Left ventricle myocardium inferior (tissue), 1 donor: Measurements from ENCODE around the gene FARS2. TPM values are rescaled to one million over a fixed set of nuclear protein-coding genes. Genes with fewer than 3 reads are reported as not detected.

Source experiments
- DNase-seq: peaks from one replicate; pipeline ENCODE4 v3.0.0-alpha.2; 2020
- H3K27ac ChIP-seq: fragments of 200-600 bp; replicated peaks from 2 replicates; pipeline ENCODE4 v1.8.0; 2021
- H3K27me3 ChIP-seq: fragments of 200-600 bp; 2 replicates; pipeline ENCODE4 v1.8.0; 2021; ENCODE audit warnings: low read depth
- H3K36me3 ChIP-seq: fragments of 200-600 bp; 2 replicates; pipeline ENCODE4 v1.8.0; 2021
- H3K4me1 ChIP-seq: fragments of 200-600 bp; 2 replicates; pipeline ENCODE4 v1.8.0; 2021
- H3K4me3 ChIP-seq: fragments of 200-600 bp; 2 replicates; pipeline ENCODE4 v1.8.0; 2021; ENCODE audit warnings: mild to moderate bottlenecking, moderate library complexity
- H3K9me3 ChIP-seq: fragments of 200-600 bp; replicated peaks from 2 replicates; pipeline ENCODE4 v1.8.0; 2021
- intact Hi-C: fragments of 100-400 bp; cut with micrococcal nuclease; formaldehyde crosslinking; loops from one replicate; pipeline ENCODE4 v1.11.0; 2022
- total RNA-seq: library from RNA; stranded (reverse); fragmentation: NEBNext Ultra II Directional; extraction: Animal tissue kit (Norgen Biotek cat#: 25700); gene quantifications from one replicate; pipeline ENCODE4 v1.2.1, GENCODE V29; 2021
- TF ChIP-seq, protein P1 (sequence below): fragments of 200-600 bp; IDR thresholded peaks from 2 replicates; pipeline ENCODE4 v1.8.0; 2021; ENCODE audit warnings: antibody characterized with exemption, mild to moderate bottlenecking, borderline replicate concordance
- donor health status: DM: no; HTN: yes; CAD: no; lungs with severe emphysema.

Gene FARS2
- total RNA-seq, 1 donor from 2014 or later, result 16.7 TPM

DNA sequence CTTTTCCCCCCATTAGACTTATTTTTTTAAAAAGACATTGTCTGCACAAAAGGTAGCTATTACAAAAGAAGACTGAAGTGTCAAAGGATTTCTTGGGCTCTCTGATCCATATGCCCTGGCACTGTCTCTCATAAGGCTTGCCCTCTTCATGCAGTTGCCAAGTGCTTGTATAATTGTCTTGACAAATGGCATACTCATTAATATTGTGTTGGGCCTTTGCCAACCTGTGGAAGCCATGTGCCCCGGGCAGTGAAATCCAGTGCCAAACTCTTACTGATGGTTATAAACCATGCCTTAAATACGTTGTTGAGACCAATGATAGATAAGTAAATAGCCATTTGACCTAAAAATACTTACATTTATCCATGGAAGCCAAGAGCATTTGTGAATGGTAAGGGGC, 98.1 kb downstream of the FARS2 start:
- Histone ChIP-seq H3K27ac (no peak overlapping the region), H3K36me3 (no peaks in the 10 kb centered on the region), H3K4me1 (peaks cover 17% of the 10 kb centered on the region), H3K4me3 (no peak overlapping the region), H3K27me3 (no peaks in the 10 kb centered on the region), H3K9me3 (no peaks in the 10 kb centered on the region)
- no peak for DNase-seq
- intact Hi-C loops, result no loop called here
- TF ChIP-seq, protein P1, sequence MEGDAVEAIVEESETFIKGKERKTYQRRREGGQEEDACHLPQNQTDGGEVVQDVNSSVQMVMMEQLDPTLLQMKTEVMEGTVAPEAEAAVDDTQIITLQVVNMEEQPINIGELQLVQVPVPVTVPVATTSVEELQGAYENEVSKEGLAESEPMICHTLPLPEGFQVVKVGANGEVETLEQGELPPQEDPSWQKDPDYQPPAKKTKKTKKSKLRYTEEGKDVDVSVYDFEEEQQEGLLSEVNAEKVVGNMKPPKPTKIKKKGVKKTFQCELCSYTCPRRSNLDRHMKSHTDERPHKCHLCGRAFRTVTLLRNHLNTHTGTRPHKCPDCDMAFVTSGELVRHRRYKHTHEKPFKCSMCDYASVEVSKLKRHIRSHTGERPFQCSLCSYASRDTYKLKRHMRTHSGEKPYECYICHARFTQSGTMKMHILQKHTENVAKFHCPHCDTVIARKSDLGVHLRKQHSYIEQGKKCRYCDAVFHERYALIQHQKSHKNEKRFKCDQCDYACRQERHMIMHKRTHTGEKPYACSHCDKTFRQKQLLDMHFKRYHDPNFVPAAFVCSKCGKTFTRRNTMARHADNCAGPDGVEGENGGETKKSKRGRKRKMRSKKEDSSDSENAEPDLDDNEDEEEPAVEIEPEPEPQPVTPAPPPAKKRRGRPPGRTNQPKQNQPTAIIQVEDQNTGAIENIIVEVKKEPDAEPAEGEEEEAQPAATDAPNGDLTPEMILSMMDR, result no peak

DNA sequence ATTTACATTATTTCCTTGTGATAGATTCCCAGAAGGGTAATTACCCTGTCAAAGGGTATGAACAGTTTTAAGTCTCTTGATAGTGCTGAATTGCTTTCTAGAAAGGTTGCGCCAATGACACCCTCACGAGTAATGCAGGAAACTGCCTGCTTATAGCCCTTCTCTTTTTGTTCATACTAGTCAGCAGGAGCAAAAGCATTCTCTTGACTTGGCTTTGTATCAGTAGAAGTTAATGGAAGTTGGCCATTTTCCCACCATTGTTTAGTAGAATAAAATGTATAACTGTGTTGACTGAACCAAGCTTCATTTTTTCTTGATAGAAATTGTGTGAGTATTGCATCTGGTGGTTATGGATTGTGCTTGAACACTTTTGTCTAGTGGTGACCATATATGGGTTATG, 100.1 kb downstream of the FARS2 start:
- intact Hi-C loops, result no loop called here
- Histone ChIP-seq H3K27ac (no peak overlapping the region), H3K27me3 (no peaks in the 10 kb centered on the region), H3K4me1 (peaks cover 19% of the 10 kb centered on the region), H3K9me3 (no peaks in the 10 kb centered on the region), H3K4me3 (no peak overlapping the region), H3K36me3 (no peaks in the 10 kb centered on the region)
- DNase-seq, result no peak
- TF ChIP-seq, protein P1, result no peak

DNA sequence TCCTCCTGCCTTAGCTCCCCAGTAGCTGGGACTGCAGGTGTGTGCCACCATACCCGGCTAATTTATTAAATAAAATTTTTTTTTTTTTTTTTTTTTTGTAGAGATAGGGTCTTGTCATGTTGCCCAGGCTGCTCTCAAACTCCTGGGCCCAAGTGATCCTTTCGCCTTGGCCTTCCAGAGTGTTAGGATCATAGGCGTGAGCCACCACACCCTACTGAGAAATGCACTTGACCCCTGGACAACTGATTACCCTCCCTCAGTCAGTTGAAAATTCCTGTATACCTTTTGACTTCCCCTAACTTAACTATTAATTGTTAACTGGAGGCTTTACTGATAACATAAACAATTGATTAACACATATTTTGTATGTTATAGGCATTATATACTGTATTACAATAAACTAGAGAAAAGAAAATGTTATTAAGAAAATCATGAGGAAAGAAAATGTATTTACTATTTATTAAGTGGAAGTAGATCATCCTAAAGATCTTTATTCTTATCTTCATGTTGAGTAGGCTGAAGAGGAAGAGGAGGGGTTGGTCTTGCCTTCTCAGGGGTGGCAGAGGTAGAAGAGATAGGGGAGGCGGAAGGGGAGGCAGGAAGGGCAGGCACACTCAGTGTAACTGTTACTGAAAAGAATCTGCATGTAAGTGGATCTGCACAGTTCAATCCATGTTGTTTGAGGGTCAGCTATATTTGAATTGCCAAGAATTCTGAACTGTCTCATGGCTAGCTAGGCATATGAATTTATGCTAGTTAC, 104.3 kb downstream of the FARS2 start:
- TF ChIP-seq, protein P1, result no peak
- H3K27me3 ChIP-seq, result no peaks in the 10 kb centered on the region
- H3K4me1 ChIP-seq, result peaks cover 31% of the 10 kb centered on the region
- H3K36me3 ChIP-seq, result peaks cover 10% of the 10 kb centered on the region
- H3K9me3 ChIP-seq, result no peaks in the 10 kb centered on the region
- H3K4me3 ChIP-seq, result no peak overlapping the region
- no peak for DNase-seq
- intact Hi-C loops, result no loop called here
- H3K27ac ChIP-seq, result no peak overlapping the region

DNA sequence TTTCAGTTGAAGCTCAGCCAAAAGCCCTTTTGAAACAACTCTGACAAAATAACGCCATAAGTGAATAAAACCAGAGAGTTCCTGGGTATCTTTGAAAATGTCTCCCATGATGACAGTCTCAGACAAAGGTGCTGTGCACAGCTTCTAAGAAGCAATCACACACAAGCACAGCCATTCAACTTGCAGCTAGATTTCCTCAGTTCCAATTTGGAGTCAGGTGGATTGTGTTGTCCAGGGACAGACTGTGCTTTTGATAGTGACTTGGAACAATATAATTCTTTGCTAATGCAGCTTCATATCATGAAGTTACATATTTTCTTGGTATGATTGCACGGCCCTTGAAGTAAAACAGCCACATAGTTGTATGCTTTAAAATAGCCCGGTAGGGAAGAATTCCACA, 105.6 kb downstream of the FARS2 start:
- no peak overlapping the region for H3K27ac ChIP-seq

DNA sequence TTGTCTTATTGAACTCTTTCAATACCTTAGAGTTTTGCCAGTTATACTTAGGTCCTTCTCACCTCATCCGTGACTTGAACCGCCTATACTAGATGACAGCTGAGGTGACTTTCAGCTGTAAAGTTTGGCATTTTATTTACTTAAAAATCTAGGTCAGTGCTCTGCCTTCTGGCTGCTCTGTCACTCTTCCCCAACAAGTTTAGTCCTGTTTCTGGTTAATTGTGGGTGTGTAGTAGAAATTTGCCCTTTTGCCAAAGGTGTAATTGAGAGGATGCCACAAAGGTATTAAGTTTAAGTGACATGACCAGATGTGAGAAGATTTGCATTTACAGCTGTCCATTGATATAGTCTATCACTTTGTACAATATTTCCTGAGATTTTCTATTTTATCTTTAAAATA, 106.2 kb downstream of the FARS2 start:
- H3K27ac ChIP-seq, result no peak overlapping the region
- no peak overlapping the region for H3K4me3 ChIP-seq
- no peaks in the 10 kb centered on the region for H3K27me3 ChIP-seq
- no peaks in the 10 kb centered on the region for H3K9me3 ChIP-seq
- no peak for DNase-seq
- TF ChIP-seq, protein P1, result no peak
- peaks cover 15% of the 10 kb centered on the region for H3K36me3 ChIP-seq
- peaks cover 19% of the 10 kb centered on the region for H3K4me1 ChIP-seq
- intact Hi-C loops, result no loop called here

More for the DNA sequence above, 105.6 kb downstream of the FARS2 start:
- intact Hi-C loops, result no loop called here
- no peak for DNase-seq
- no peaks in the 10 kb centered on the region for H3K27me3 ChIP-seq
- TF ChIP-seq, protein P1, result no peak
- H3K4me1 ChIP-seq, result peaks cover 20% of the 10 kb centered on the region
- no peaks in the 10 kb centered on the region for H3K9me3 ChIP-seq
- H3K36me3 ChIP-seq, result peaks cover 15% of the 10 kb centered on the region
- no peak overlapping the region for H3K4me3 ChIP-seq
